GM21515 (cell line): ENCODE measurements around the gene TCF25.
A peak's percentile ranks its signal among the peaks of the same experiment; 100 is the strongest.
"Not testable (repeated sequence)": the region's sequence is repeated elsewhere in the genome, so short reads cannot be mapped to it uniquely, and the experiment has no call there.

Experiments
- ATAC-seq: cut with Tn5 transposase; IDR thresholded peaks from one replicate; pipeline ENCODE4 v1.9.1; 2021; ENCODE audit not compliant: unreplicated experiment

The TCF25 gene

GRCh38 chr16:89917773-89918452 is 44.5 kb downstream of the TCF25 start:
- ATAC-seq: peak; percentile 74

GRCh38 chr16:89918453-89919347 is 45.3 kb downstream of the TCF25 start, which contains the start of gene MC1R:
MC1R (plus strand) TSS chr16:89918862; CDS start chr16:89919259, 397 bp downstream.
- ATAC-seq: no peak

GRCh38 chr16:89919535-89920406 is 46.4 kb downstream of the TCF25 start:
- ATAC-seq: no peak

GRCh38 chr16:89920723-89921122 is 47.3 kb downstream of the TCF25 start:
- no peak for ATAC-seq

GRCh38 chr16:89921131-89921701 is 47.8 kb downstream of the TCF25 start:
- no peak for ATAC-seq

GRCh38 chr16:89921702-89922476 is 48.5 kb downstream of the TCF25 start:
- ATAC-seq: no peak

GRCh38 chr16:89922477-89922883 is 49.1 kb downstream of the TCF25 start:
- ATAC-seq: no peak

GRCh38 chr16:89922884-89923639 is 49.7 kb downstream of the TCF25 start, which contains the start of gene TUBB3:
TUBB3 (plus strand) TSS chr16:89923342; CDS start chr16:89923402, 60 bp downstream.
- no peak for ATAC-seq

- ATAC-seq: no peak
Measured at GRCh38 chr16:89923640-89924296, 50.4 kb downstream of the TCF25 start.

- ATAC-seq: no peak
Measured at GRCh38 chr16:89924297-89924924, 51.0 kb downstream of the TCF25 start.

- no peak for ATAC-seq
Measured at GRCh38 chr16:89924925-89925307, 51.5 kb downstream of the TCF25 start.

GRCh38 chr16:89925596-89926079 is 52.2 kb downstream of the TCF25 start:
- no peak for ATAC-seq

GRCh38 chr16:89931305-89931896 is 58.0 kb downstream of the TCF25 start:
- ATAC-seq: no peak

GRCh38 chr16:89931964-89932363 is 58.6 kb downstream of the TCF25 start:
- no peak for ATAC-seq

GRCh38 chr16:89934019-89934418 is 60.6 kb downstream of the TCF25 start:
- not testable (repeated sequence) for ATAC-seq

GRCh38 chr16:89934611-89935553 is 61.5 kb downstream of the TCF25 start:
- ATAC-seq: no peak

- ATAC-seq: not testable (repeated sequence)
Measured at GRCh38 chr16:89935620-89936019, 62.2 kb downstream of the TCF25 start.
